Endodermal cell (in vitro differentiated cells): ENCODE measurements around the gene CAMK4. TPM values are rescaled to one million over a fixed set of nuclear protein-coding genes. Genes with fewer than 3 reads are reported as not detected.
"Not testable (repeated sequence)": the region's sequence is repeated elsewhere in the genome, so short reads cannot be mapped to it uniquely, and the experiment has no call there.

ENCODE experiments used
- DNase-seq: peaks from one replicate; pipeline ENCODE4 v3.0.0-alpha.2; 2017
- H3K27ac ChIP-seq: 2 replicates; pipeline ENCODE4 v1.5.1; 2013; ENCODE audit warnings: mild to moderate bottlenecking, low read depth, low read length, moderate library complexity
- H3K27me3 ChIP-seq: 2 replicates; pipeline ENCODE4 v1.6.1; 2013; ENCODE audit warnings: mild to moderate bottlenecking, low read length, moderate library complexity; ENCODE audit not compliant: insufficient read depth, control insufficient read depth, poor library complexity, severe bottlenecking
- H3K36me3 ChIP-seq: 2 replicates; pipeline ENCODE4 v1.7.0; 2013; ENCODE audit warnings: mild to moderate bottlenecking, low read length, moderate library complexity; ENCODE audit not compliant: control insufficient read depth, insufficient read depth
- H3K4me1 ChIP-seq: one replicate; pipeline ENCODE4 v1.7.0; 2013; ENCODE audit warnings: low read length; ENCODE audit not compliant: control insufficient read depth, insufficient read depth
- H3K4me3 ChIP-seq: 2 replicates; pipeline ENCODE4 v1.5.1; 2013; ENCODE audit warnings: mild to moderate bottlenecking, low read length, moderate library complexity
- H3K9ac ChIP-seq: 2 replicates; pipeline ENCODE4 v1.6.1; 2013; ENCODE audit warnings: mild to moderate bottlenecking, low read length, moderate library complexity; ENCODE audit not compliant: poor library complexity, severe bottlenecking; ENCODE audit errors: extremely low read depth
- H3K9me3 ChIP-seq: 2 replicates; pipeline ENCODE4 v1.6.1; 2013; ENCODE audit warnings: mild to moderate bottlenecking, low read length, moderate library complexity; ENCODE audit not compliant: control insufficient read depth
- H3K27ac Mint-ChIP-seq: 2 replicates; pipeline ENCODE4 v1.8.0; 2020; ENCODE audit warnings: mixed read lengths
- H3K27me3 Mint-ChIP-seq: 2 replicates; pipeline ENCODE4 v1.8.0; 2021; ENCODE audit warnings: mild to moderate bottlenecking, mixed read lengths; ENCODE audit not compliant: insufficient read depth
- H3K36me3 Mint-ChIP-seq: 2 replicates; pipeline ENCODE4 v1.8.0; 2020; ENCODE audit warnings: low read depth, mixed read lengths
- H3K4me1 Mint-ChIP-seq: 2 replicates; pipeline ENCODE4 v1.8.0; 2020; ENCODE audit warnings: mixed read lengths
- H3K4me3 Mint-ChIP-seq: 2 replicates; pipeline ENCODE4 v1.8.0; 2020; ENCODE audit warnings: mild to moderate bottlenecking, moderate library complexity, mixed read lengths
- H3K9me3 Mint-ChIP-seq: 2 replicates; pipeline ENCODE4 v1.8.0; 2020; ENCODE audit warnings: mild to moderate bottlenecking, mixed read lengths
- CTCF ChIP-seq: fragments of 200-600 bp; sonication (generic); conservative IDR thresholded peaks from 2 replicates; pipeline ENCODE4 v1.5.0; 2021; ENCODE audit warnings: antibody characterized with exemption, mild to moderate bottlenecking
- WGBS, 2 experiments: methylation state at CpG; one replicate each; pipeline versions ENCODE4 v1.1.5 to v1.1.7; 2013; ENCODE audit warnings: missing lambda C conversion rate in 2 of 2, mixed read lengths in 1 of 2; ENCODE audit not compliant: insufficient coverage in 1 of 2, insufficient read length in 1 of 2; 5-methylcytosine and 5-hydroxymethylcytosine counted together
- total RNA-seq, 2 donors: library from RNA; stranded (reverse); fragmentation: NEBNext Ultra II Directional in 1 of 2; extraction: Animal tissue kit (Norgen Biotek cat#: 25700) in 1 of 2; gene quantifications; 2 replicates in 1 of 2; 3 replicates in 1 of 2; pipeline ENCODE4 v1.2.1, GENCODE V29; 2021

The CAMK4 gene
- total RNA-seq, 2 donors from 2014 or later = 2.8 to 3.9 TPM

DNA sequence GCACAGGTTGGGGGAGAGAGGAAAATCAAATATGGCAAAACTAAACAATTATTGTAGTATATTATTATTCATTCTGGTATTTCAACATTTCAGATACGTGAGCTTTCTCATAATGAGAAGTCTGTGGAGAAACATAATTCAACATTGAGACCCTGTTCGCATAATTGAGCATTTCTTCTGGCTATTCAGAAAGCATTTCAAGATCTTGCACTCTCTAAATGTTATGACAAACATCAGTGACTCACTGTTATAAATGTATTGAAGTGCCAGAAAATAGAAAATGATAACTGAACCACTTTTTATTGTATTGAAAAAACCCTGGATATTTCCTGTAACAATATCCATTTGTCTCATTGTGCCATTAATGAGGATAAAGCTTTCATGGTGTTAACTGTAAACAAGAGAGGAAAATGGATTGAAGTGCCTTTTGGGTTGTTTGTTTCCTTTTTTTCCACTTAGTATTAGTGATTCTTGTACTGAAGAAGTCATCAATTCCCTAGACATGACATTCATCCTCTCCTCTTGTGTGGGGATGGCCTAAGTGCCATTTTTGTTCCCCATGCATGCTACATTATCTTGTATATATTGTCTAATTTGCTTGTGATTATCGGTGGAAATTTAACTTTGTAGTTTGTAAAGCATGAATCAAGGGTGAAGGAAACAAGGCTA, 124.6 kb downstream of the CAMK4 start:
- TF ChIP-seq CTCF = no peak
- H3K9me3 Mint-ChIP-seq = no peaks in the 10 kb centered on the region
- H3K36me3 ChIP-seq = no peaks in the 10 kb centered on the region
- H3K4me1 ChIP-seq = no peaks in the 10 kb centered on the region
- no peaks in the 10 kb centered on the region for H3K27me3 Mint-ChIP-seq
- no peak overlapping the region for H3K27ac Mint-ChIP-seq
- H3K27ac ChIP-seq = no peak overlapping the region
- H3K9me3 ChIP-seq = no peaks in the 10 kb centered on the region
- H3K4me1 Mint-ChIP-seq = no peaks in the 10 kb centered on the region
- H3K27me3 ChIP-seq = no peaks in the 10 kb centered on the region
- no peak overlapping the region for H3K4me3 Mint-ChIP-seq
- WGBS, 2 experiments = 91 to 100% methylated on average over 2 to 3 of the region's 3 CpGs
- H3K4me3 ChIP-seq = no peak overlapping the region
- no peak for DNase-seq
- H3K9ac ChIP-seq = no peak overlapping the region
- H3K36me3 Mint-ChIP-seq = no peaks in the 10 kb centered on the region

GRCh38 chr5:111349429-111349828, 125.2 kb downstream of the CAMK4 start:
- 74 to 86% methylated on average over 1 of the region's 1 CpG for WGBS, 2 experiments
- Mint-ChIP-seq H3K4me3 (no peak overlapping the region), H3K4me1 (no peaks in the 10 kb centered on the region), H3K27me3 (no peaks in the 10 kb centered on the region), H3K36me3 (no peaks in the 10 kb centered on the region), H3K9me3 (no peaks in the 10 kb centered on the region), H3K27ac (no peak overlapping the region)
- Histone ChIP-seq H3K27me3 (no peaks in the 10 kb centered on the region), H3K27ac (no peak overlapping the region), H3K4me3 (no peak overlapping the region), H3K9me3 (no peaks in the 10 kb centered on the region), H3K4me1 (no peaks in the 10 kb centered on the region), H3K36me3 (no peaks in the 10 kb centered on the region), H3K9ac (no peak overlapping the region)
- no peak for DNase-seq
- TF ChIP-seq CTCF = no peak

DNA sequence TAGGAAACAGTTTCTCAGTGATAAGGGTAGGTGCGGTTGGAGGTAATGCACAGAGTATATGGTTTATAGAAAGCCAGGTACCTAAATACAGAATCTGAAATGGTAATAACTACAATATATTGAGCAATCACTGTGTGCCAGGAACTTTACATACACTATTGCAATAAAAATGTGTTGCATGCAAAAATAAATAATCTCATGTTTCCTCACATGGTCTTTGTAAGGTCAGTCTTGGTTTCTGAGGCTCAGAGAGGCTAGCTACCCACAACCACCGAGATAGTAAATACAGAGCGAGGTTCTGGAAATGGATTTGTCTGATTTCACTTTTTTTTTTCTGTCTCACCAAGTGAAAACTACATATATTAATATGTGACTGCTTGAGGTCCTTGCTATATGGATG, 128.9 kb downstream of the CAMK4 start:
- H3K9me3 ChIP-seq = no peaks in the 10 kb centered on the region
- 100% methylated on average over 1 of the region's 3 CpGs; no CpG with 5 or more reads in 1 of the 2 experiments for WGBS, 2 experiments
- no peaks in the 10 kb centered on the region for H3K27me3 ChIP-seq
- no peak overlapping the region for H3K4me3 ChIP-seq
- no peak overlapping the region for H3K4me3 Mint-ChIP-seq
- no peak overlapping the region for H3K27ac ChIP-seq
- H3K4me1 Mint-ChIP-seq = no peaks in the 10 kb centered on the region
- H3K4me1 ChIP-seq = no peaks in the 10 kb centered on the region
- H3K27ac Mint-ChIP-seq = no peak overlapping the region
- H3K9ac ChIP-seq = no peak overlapping the region
- no peaks in the 10 kb centered on the region for H3K9me3 Mint-ChIP-seq
- H3K36me3 Mint-ChIP-seq = no peaks in the 10 kb centered on the region
- no peaks in the 10 kb centered on the region for H3K27me3 Mint-ChIP-seq
- no peaks in the 10 kb centered on the region for H3K36me3 ChIP-seq
- no peak for TF ChIP-seq CTCF
- DNase-seq = no peak

GRCh38 chr5:111358726-111359125, 134.5 kb downstream of the CAMK4 start:
- H3K4me1 Mint-ChIP-seq, H3K9me3 ChIP-seq, H3K27me3 ChIP-seq, H3K27me3 Mint-ChIP-seq, H3K27ac Mint-ChIP-seq, H3K4me1 ChIP-seq, H3K36me3 Mint-ChIP-seq, H3K36me3 ChIP-seq, H3K9ac ChIP-seq, DNase-seq, H3K4me3 ChIP-seq, H3K4me3 Mint-ChIP-seq, H3K9me3 Mint-ChIP-seq, H3K27ac ChIP-seq: not testable (repeated sequence)
- no CpG with 5 or more reads among the region's 1 CpG for WGBS, 2 experiments
